Caco-2 (cell line): ENCODE results near the gene RUNDC3A. TPM values are rescaled to one million over a fixed set of nuclear protein-coding genes. Genes with fewer than 3 reads are reported as not detected.

ENCODE experiments used
- BruUV-seq: library from RNA; stranded (reverse); fragments of 400-500 nt; replicated peaks from 2 replicates; lab custom pipeline; 2021; lab: Mats Ljungman, UMichigan
- CTCF ChIA-PET: fragments of 300-600 bp; sonication (Branson Sonifier 250); formaldehyde crosslinking; loops from one replicate; lab custom pipeline; 2022; ENCODE audit warnings: antibody characterized with exemption; lab: Charles Lee
- POLR2A ChIA-PET: fragments of 300-600 bp; sonication (Branson Sonifier 250); formaldehyde crosslinking; loops from one replicate; lab custom pipeline; 2022; ENCODE audit warnings: antibody characterized with exemption; lab: Charles Lee
- DNase-seq, 2 experiments: peaks; one replicate each; pipeline versions ENCODE4 v3.0.0 to v3.0.0-alpha.2; 2020 to 2022
- H3K27me3 ChIP-seq: replicated peaks from 2 replicates; pipeline ENCODE4 v1.6.0; 2011; ENCODE audit warnings: low read length; ENCODE audit not compliant: control insufficient read depth, insufficient read depth
- H3K36me3 ChIP-seq: 2 replicates; pipeline ENCODE4 v1.5.1; 2011; ENCODE audit warnings: low read length; ENCODE audit not compliant: control insufficient read depth, insufficient read depth
- H3K4me1 ChIP-seq: fragments of 250-450 bp; sonication (Bioruptor Pico); 2 replicates; pipeline ENCODE4 v1.5.1; 2020; ENCODE audit warnings: mild to moderate bottlenecking
- H3K4me3 ChIP-seq: 2 replicates; pipeline ENCODE4 v1.5.1; 2011; ENCODE audit warnings: low read depth, mild to moderate bottlenecking, control low read depth, low read length
- H3K9me3 ChIP-seq: fragments of 250-450 bp; sonication (Bioruptor Pico); 2 replicates; pipeline ENCODE4 v1.5.1; 2020; ENCODE audit warnings: mild to moderate bottlenecking, moderate library complexity
- H3K27ac Mint-ChIP-seq: one replicate; pipeline ENCODE4 v1.8.0; 2022; ENCODE audit warnings: mixed read lengths; ENCODE audit not compliant: unreplicated experiment
- H3K27me3 Mint-ChIP-seq: one replicate; pipeline ENCODE4 v1.8.0; 2022; ENCODE audit warnings: mixed read lengths; ENCODE audit not compliant: insufficient read depth, unreplicated experiment
- H3K36me3 Mint-ChIP-seq: one replicate; pipeline ENCODE4 v1.8.0; 2022; ENCODE audit warnings: mild to moderate bottlenecking, mixed read lengths; ENCODE audit not compliant: insufficient read depth, unreplicated experiment
- H3K4me1 Mint-ChIP-seq: one replicate; pipeline ENCODE4 v1.8.0; 2022; ENCODE audit warnings: low read depth, mixed read lengths; ENCODE audit not compliant: unreplicated experiment
- H3K4me3 Mint-ChIP-seq: one replicate; pipeline ENCODE4 v1.8.0; 2022; ENCODE audit warnings: mild to moderate bottlenecking, moderate library complexity, mixed read lengths; ENCODE audit not compliant: unreplicated experiment
- H3K9me3 Mint-ChIP-seq: one replicate; pipeline ENCODE4 v1.8.0; 2022; ENCODE audit warnings: mixed read lengths; ENCODE audit not compliant: unreplicated experiment
- CTCF ChIP-seq, 2 experiments: fragments of 200-600 bp in 1 of 2; IDR thresholded peaks; 1 replicate in 1 of 2; 2 replicates in 1 of 2; pipeline versions ENCODE4 v1.5.1 to v1.8.0; 2011 to 2022; ENCODE audit warnings: antibody characterized with exemption in 1 of 2, control low read depth in 1 of 2, inconsistent platforms in 1 of 2, low read depth in 1 of 2, low read length in 1 of 2, mild to moderate bottlenecking in 1 of 2, moderate library complexity in 1 of 2; ENCODE audit not compliant: insufficient read depth in 1 of 2, severe bottlenecking in 1 of 2, unreplicated experiment in 1 of 2
- intact Hi-C: fragments of 100-400 bp; cut with micrococcal nuclease; formaldehyde crosslinking; loops from one replicate; pipeline ENCODE4 v1.10.0; 2022; ENCODE audit not compliant: unreplicated experiment
- total RNA-seq: library from RNA; stranded (reverse); gene quantifications from 2 replicates; pipeline ENCODE4 v1.2.3, GENCODE V29; 2022

RUNDC3A gene
- total RNA-seq, 1 experiment from 2014 or later, result 0.34 TPM

DNA sequence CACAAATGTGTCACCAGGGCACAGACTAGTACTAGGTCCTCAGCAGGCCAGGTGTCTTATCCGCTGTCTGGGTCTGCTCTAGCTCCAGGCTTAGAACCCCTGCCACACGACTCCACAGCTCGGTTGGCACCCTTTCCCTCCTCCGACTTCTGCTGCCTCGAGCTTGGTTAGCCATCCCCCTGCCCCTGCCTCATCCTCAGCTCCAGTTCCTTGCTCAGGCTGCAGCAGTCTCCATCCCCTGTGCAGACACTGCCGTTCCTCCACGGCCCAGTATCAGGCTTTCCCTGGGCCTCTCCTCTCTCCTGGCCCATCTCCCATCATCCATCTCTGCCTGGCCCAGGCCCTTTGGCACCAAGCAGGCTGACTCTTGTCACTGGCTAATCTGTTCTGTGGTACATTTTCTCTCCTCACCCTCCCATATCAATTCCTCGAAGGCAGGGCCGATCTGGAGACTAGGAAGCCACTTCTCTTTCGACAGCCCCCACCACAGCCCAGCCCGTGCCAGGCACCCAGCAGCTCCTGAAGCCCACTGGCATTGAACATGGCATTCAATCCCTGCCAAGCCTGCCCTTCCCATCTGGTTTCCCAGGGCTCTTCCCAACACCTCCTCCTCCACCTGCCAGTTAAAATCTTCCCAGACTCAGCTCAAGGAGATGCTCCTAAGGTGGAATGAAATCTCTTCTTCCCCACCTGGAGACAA, 35.3 kb downstream of the RUNDC3A start:
- H3K27ac Mint-ChIP-seq, result no peak overlapping the region

DNA sequence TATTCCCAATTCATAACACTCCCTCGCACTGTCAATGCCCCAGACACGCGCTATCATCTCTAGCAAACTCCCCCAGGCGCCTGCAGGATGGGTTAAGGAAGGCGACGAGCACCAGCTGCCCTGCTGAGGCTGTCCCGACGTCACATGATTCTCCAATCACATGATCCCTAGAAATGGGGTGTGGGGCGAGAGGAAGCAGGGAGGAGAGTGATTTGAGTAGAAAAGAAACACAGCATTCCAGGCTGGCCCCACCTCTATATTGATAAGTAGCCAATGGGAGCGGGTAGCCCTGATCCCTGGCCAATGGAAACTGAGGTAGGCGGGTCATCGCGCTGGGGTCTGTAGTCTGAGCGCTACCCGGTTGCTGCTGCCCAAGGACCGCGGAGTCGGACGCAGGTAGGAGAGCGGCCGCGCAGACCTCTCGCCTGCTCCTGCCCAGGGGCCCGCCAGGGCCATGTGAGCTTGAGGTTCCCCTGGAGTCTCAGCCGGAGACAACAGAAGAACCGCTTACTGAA, 36.6 kb downstream of the RUNDC3A start, which contains the start of gene GRN:
Gene GRN, plus strand, starts transcription at position 364 of the 515 bp plus-strand sequence. CDS start 3,863 bp downstream, outside the sequence.
- peak within 1 kb of the TSS; percentile 90 for H3K27ac Mint-ChIP-seq
- peaks cover 3% of the 10 kb centered on the region for H3K27me3 Mint-ChIP-seq
- H3K27me3 ChIP-seq, result no peaks in the 10 kb centered on the region
- BruUV-seq, result no TSS peak
- 0 out of 2 replicates have a peak, but pooled peaks cover 6% of the 10 kb centered on the region for H3K4me1 ChIP-seq
- peak within 1 kb of the TSS; percentile 69 for H3K4me3 ChIP-seq
- DNase-seq, result peak; percentile 97 to 98
- ChIA-PET POLR2A (interaction anchor here (0.6 to 1.5 kb wide), 3 partner anchors 13 to 18 kb away, joined by 3 to 5 read pairs (median 4); no protein-coding TSS in a partner anchor), CTCF (interaction anchor here (1.0 to 1.9 kb wide), 10 partner anchors 14 to 177 kb away, joined by 3 to 10 read pairs (median 4); partner anchors contain the start of genes FAM171A2 and SLC25A39)
- H3K4me1 Mint-ChIP-seq, result peaks cover 22% of the 10 kb centered on the region
- H3K9me3 ChIP-seq, result no peaks in the 10 kb centered on the region
- TF ChIP-seq CTCF (IDR thresholded peaks at IDR 0.05; ENCODE audit: insufficient read depth in 1 of 2, low read depth in 1 of 2, low read length in 1 of 2, severe bottlenecking in 1 of 2, unreplicated experiment in 1 of 2), result no peak
- no peaks in the 10 kb centered on the region for H3K9me3 Mint-ChIP-seq
- H3K36me3 Mint-ChIP-seq, result peaks cover 12% of the 10 kb centered on the region
- H3K36me3 ChIP-seq, result no peaks in the 10 kb centered on the region
- intact Hi-C loops, result loop anchor here (1.0 kb wide), 1 partner anchor 14 kb away; no protein-coding TSS in a partner anchor
- H3K4me3 Mint-ChIP-seq, result peak within 1 kb of the TSS; percentile 90

More for the DNA sequence above, 35.3 kb downstream of the RUNDC3A start:
- Histone ChIP-seq H3K9me3 (no peaks in the 10 kb centered on the region), H3K4me1 (0 out of 2 replicates have a peak, but pooled peaks cover 6% of the 10 kb centered on the region), H3K4me3 (no peak overlapping the region), H3K27me3 (no peaks in the 10 kb centered on the region), H3K36me3 (no peaks in the 10 kb centered on the region)
- no peaks in the 10 kb centered on the region for H3K9me3 Mint-ChIP-seq
- no peak for TF ChIP-seq CTCF (IDR thresholded peaks at IDR 0.05; ENCODE audit: insufficient read depth in 1 of 2, low read depth in 1 of 2, low read length in 1 of 2, severe bottlenecking in 1 of 2, unreplicated experiment in 1 of 2)
- POLR2A ChIA-PET, result no interaction called here
- intact Hi-C loops, result no loop called here
- no peak overlapping the region for H3K4me3 Mint-ChIP-seq
- DNase-seq, result no peak
- BruUV-seq, result no TSS peak
- CTCF ChIA-PET, result no interaction called here
- peaks cover 12% of the 10 kb centered on the region for H3K36me3 Mint-ChIP-seq
- peaks cover 3% of the 10 kb centered on the region for H3K27me3 Mint-ChIP-seq
- H3K4me1 Mint-ChIP-seq, result peaks cover 22% of the 10 kb centered on the region

DNA sequence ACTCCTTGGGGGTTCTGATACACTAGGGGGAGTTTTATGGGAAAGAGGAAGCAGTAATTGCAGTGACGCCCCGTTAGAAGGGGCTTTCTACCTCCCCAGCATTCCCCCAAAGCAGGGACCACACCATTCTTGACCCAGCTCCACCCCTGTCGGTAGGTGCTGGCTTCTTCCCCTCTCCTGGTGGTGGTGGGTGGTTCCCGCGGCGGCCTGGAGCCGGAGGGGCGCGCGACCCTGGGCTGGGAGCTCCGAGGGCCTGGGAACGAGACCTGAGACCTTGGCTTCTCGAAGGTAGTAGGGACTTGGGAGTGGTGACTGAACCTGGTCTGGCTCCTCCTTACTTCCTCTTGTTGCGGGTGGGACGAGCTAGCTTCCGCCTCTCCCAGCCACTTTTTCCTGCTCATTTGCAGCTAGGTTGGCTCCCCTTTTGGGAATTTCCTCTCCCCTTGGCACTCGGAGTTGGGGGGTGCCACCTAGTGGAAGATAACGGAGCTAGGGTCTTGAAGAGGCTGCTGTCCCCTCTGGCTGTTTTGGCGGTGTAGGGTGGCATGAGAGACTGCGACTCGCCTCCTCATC, 37.1 kb downstream of the RUNDC3A start:
- Mint-ChIP-seq H3K9me3 (no peaks in the 10 kb centered on the region), H3K36me3 (peaks cover 12% of the 10 kb centered on the region), H3K4me3 (peak overlapping the region; percentile 90), H3K27me3 (peaks cover 3% of the 10 kb centered on the region), H3K4me1 (peaks cover 22% of the 10 kb centered on the region), H3K27ac (peak overlapping the region; percentile 90)
- TF ChIP-seq CTCF (IDR thresholded peaks at IDR 0.05; ENCODE audit: insufficient read depth in 1 of 2, low read depth in 1 of 2, low read length in 1 of 2, severe bottlenecking in 1 of 2, unreplicated experiment in 1 of 2), result peak; percentile 57 to 69
- POLR2A ChIA-PET, result interaction anchor here (0.6 to 1.5 kb wide), 4 partner anchors 13 to 160 kb away, joined by 3 to 4 read pairs (median 4); no protein-coding TSS in a partner anchor
- TSS peak; percentile 70 for BruUV-seq
- Histone ChIP-seq H3K4me3 (peak overlapping the region; percentile 69), H3K4me1 (0 out of 2 replicates have a peak, but pooled peaks cover 6% of the 10 kb centered on the region), H3K9me3 (no peaks in the 10 kb centered on the region), H3K27me3 (no peaks in the 10 kb centered on the region), H3K36me3 (no peaks in the 10 kb centered on the region)
- CTCF ChIA-PET, result interaction anchor here (0.6 to 1.9 kb wide), 13 partner anchors 13 to 177 kb away, joined by 3 to 10 read pairs (median 4); partner anchors contain the start of genes FAM171A2 and SLC25A39
- intact Hi-C loops, result loop anchor here (1.0 kb wide), 1 partner anchor 14 kb away; no protein-coding TSS in a partner anchor
- peak; percentile 72 for DNase-seq
